Thyroid gland (tissue), 4 donors: ENCODE results near the gene MYO1D. TPM values are rescaled to one million over a fixed set of nuclear protein-coding genes. Genes with fewer than 3 reads are reported as not detected.

Source experiments
- DNase-seq, 2 donors: peaks; one replicate each; pipeline ENCODE4 v3.0.0-alpha.2; 2019
- H3K27ac ChIP-seq, 3 donors: fragments of 200-600 bp; sonication (generic); 1 replicate in 2 of 3; 2 replicates in 1 of 3; pipeline ENCODE4 v1.5.1; 2016 to 2019; ENCODE audit warnings: mild to moderate bottlenecking in 1 of 3, moderate library complexity in 1 of 3
- H3K27me3 ChIP-seq: fragments of 200-600 bp; sonication (generic); one replicate; pipeline ENCODE4 v1.5.1; 2019
- H3K36me3 ChIP-seq, 2 donors: fragments of 200-600 bp; sonication (generic); one replicate each; pipeline ENCODE4 v1.5.1; 2016 to 2019
- H3K4me1 ChIP-seq, 2 donors: fragments of 200-600 bp; sonication (generic); one replicate each; pipeline ENCODE4 v1.5.1; 2017 to 2019
- H3K4me3 ChIP-seq, 3 donors: fragments of 200-600 bp; sonication (generic); replicated peaks in 1 of 3; 1 replicate in 2 of 3; 2 replicates in 1 of 3; pipeline ENCODE4 v1.5.1; 2016; ENCODE audit warnings: mild to moderate bottlenecking in 1 of 3
- H3K9me3 ChIP-seq: fragments of 200-600 bp; sonication (generic); one replicate; pipeline ENCODE4 v1.5.1; 2017
- POLR2A ChIP-seq, 2 donors: fragments of 450-650 bp; IDR thresholded peaks; one replicate each; pipeline ENCODE4 v1.6.1; 2017; ENCODE audit warnings: antibody characterized with exemption in 2 of 2, mild to moderate bottlenecking in 2 of 2, moderate library complexity in 1 of 2
- WGBS, 2 donors: methylation state at CpG; one replicate each; pipeline ENCODE4 v1.1.5; 2017; 5-methylcytosine and 5-hydroxymethylcytosine counted together
- intact Hi-C: fragments of 100-400 bp; cut with DNase I; formaldehyde crosslinking; loops from one replicate; pipeline ENCODE4 v1.15.1; 2023
- total RNA-seq, 4 donors: library from RNA; depleted of rRNA; stranded (reverse); fragments of >200 nt; gene quantifications; one replicate each; pipeline ENCODE4 v1.2.3, GENCODE V29; 2016
- TF ChIP-seq, protein P1 (sequence below), 6 experiments: fragments of 200-600 bp in 3 of 6; fragments of 450-650 bp in 3 of 6; sonication (generic) in 3 of 6; IDR thresholded peaks; one replicate each; pipeline ENCODE4 v1.5.1; 2016 to 2019; ENCODE audit warnings: antibody characterized with exemption in 6 of 6, mild to moderate bottlenecking in 2 of 6, inconsistent platforms in 1 of 6, moderate library complexity in 1 of 6

MYO1D gene
- total RNA-seq, 4 donors from 2014 or later, result 91.9 to 143 (median 97.8) TPM

DNA sequence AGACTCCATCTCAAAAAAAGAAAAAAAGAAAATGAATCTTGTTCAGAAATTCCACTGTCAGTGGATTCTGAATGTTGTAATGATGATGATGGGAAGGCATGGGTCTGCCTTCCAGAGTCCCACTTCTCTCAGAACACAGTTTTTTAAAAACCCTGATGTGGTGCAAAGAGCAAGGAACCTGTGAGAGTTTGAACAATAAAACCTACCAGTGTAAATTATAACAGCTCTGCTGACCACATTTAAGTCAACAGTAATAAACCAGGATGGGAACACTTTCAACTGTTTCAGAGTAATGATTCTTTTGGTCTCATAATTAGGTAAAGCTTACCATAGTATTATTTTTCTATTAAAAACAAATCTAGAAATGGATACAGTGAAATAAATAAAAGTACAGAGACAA lies 99.0 kb downstream of the MYO1D start:
- H3K9me3 ChIP-seq, result no peaks in the 10 kb centered on the region
- no peak overlapping the region for H3K4me3 ChIP-seq
- intact Hi-C loops, result no loop called here
- no peaks in the 10 kb centered on the region for H3K27me3 ChIP-seq
- DNase-seq, result no peak
- no peak overlapping the region for H3K27ac ChIP-seq
- no peaks in the 10 kb centered on the region for H3K4me1 ChIP-seq
- TF ChIP-seq POLR2A (IDR thresholded peaks at IDR 0.05), result no peak
- TF ChIP-seq, protein P1, sequence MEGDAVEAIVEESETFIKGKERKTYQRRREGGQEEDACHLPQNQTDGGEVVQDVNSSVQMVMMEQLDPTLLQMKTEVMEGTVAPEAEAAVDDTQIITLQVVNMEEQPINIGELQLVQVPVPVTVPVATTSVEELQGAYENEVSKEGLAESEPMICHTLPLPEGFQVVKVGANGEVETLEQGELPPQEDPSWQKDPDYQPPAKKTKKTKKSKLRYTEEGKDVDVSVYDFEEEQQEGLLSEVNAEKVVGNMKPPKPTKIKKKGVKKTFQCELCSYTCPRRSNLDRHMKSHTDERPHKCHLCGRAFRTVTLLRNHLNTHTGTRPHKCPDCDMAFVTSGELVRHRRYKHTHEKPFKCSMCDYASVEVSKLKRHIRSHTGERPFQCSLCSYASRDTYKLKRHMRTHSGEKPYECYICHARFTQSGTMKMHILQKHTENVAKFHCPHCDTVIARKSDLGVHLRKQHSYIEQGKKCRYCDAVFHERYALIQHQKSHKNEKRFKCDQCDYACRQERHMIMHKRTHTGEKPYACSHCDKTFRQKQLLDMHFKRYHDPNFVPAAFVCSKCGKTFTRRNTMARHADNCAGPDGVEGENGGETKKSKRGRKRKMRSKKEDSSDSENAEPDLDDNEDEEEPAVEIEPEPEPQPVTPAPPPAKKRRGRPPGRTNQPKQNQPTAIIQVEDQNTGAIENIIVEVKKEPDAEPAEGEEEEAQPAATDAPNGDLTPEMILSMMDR (IDR thresholded peaks at IDR 0.05), result no peak
- no peaks in the 10 kb centered on the region for H3K36me3 ChIP-seq

DNA sequence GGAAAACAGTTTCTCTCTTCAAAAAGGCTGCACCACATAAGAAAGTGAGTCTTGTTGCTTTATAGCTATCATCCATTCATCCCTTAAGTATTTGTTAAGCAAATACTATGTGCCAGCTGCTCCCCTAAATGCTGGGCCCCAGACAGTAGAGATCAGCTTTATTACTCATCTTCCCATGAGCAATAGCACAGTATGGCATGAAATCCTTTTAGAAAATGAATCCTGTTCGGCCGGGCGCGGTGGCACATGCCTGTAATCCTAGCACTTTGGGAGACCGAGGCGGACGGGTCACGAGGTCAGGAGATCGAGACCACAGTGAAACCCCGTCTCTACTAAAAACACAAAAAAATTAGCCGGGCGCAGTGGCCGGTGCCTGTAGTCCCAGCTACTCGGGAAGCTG lies 99.5 kb downstream of the MYO1D start:
- Histone ChIP-seq H3K4me1 (no peaks in the 10 kb centered on the region), H3K9me3 (no peaks in the 10 kb centered on the region), H3K4me3 (no peak overlapping the region), H3K27ac (no peak overlapping the region), H3K27me3 (no peaks in the 10 kb centered on the region), H3K36me3 (no peaks in the 10 kb centered on the region)
- intact Hi-C loops, result no loop called here
- WGBS, 2 donors, result 97 to 98% methylated on average over 14 of the region's 14 CpGs
- no peak for DNase-seq
- TF ChIP-seq, protein P1 (IDR thresholded peaks at IDR 0.05), result no peak
- TF ChIP-seq POLR2A (IDR thresholded peaks at IDR 0.05), result no peak

DNA sequence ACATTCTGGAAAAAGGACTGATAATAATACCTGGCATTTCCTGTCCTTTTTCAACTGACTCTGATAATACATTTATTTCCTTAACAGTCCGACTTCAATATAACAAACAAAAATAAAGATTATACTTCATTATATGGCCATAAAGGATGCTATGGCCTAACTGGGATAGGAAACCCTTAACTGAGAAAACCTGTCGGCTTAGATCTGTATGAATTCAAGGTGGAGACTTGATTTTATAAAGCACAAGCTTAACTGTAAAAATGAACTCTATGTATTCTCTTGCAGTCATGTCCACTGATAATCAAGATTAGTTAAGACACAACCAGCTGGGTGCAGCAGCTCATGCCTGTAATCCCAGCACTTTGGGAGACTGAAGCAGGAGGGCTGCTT lies 102.2 kb downstream of the MYO1D start:
- no peak overlapping the region for H3K27ac ChIP-seq
- no peak for TF ChIP-seq POLR2A (IDR thresholded peaks at IDR 0.05)
- TF ChIP-seq, protein P1 (IDR thresholded peaks at IDR 0.05), result no peak
- no peaks in the 10 kb centered on the region for H3K9me3 ChIP-seq
- H3K36me3 ChIP-seq, result no peaks in the 10 kb centered on the region
- intact Hi-C loops, result no loop called here
- WGBS, 2 donors, result 86 to 90% methylated on average over 2 of the region's 2 CpGs
- H3K4me1 ChIP-seq, result no peaks in the 10 kb centered on the region
- no peaks in the 10 kb centered on the region for H3K27me3 ChIP-seq
- no peak for DNase-seq
- H3K4me3 ChIP-seq, result no peak overlapping the region

DNA sequence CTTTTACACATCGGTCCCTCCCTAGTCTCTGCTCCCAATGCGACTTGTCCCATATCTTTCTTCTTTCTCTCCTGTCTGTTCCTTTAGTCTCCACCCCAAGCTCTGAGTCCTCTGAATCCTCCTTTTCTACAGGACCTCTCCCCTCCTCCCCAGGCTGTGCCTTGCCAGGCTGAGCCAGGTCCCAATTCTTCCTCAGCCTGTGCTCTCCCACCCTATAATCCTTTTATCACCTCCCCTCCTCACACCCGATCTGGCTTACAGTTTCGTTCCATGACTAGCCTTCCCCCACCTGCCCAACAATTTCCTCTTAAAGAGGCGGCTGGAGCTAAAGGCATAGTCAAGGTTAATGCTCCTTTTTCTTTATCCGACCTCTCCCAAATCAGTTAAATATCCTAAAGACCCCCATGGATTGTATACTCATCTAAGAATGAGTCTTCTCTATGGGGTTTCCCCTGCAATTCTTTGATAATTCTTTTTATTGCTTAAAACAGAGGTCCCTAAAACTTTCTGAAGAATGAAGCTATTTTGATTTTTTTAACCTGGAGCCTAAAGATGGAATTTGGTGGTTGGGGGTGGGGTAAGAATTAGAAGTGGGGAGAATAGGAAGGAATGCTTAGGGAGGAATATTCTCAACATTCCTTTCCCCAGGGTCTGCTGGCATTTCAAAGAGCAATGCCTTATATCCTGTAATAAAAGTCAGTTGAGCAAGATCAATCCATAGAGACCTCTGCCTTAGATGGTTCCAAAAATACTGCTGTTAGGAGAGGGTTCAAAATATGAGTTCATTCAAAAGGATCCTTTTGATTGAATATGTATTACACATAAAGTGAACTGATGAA lies 102.8 kb downstream of the MYO1D start:
- no peaks in the 10 kb centered on the region for H3K27me3 ChIP-seq
- no peaks in the 10 kb centered on the region for H3K36me3 ChIP-seq
- TF ChIP-seq, protein P1 (IDR thresholded peaks at IDR 0.05), result no peak
- no peak for TF ChIP-seq POLR2A (IDR thresholded peaks at IDR 0.05)
- DNase-seq, result no peak
- no peak overlapping the region for H3K4me3 ChIP-seq
- intact Hi-C loops, result no loop called here
- H3K9me3 ChIP-seq, result no peaks in the 10 kb centered on the region
- H3K4me1 ChIP-seq, result no peaks in the 10 kb centered on the region
- WGBS, 2 donors, result 91 to 94% methylated on average over 6 of the region's 6 CpGs
- no peak overlapping the region for H3K27ac ChIP-seq

DNA sequence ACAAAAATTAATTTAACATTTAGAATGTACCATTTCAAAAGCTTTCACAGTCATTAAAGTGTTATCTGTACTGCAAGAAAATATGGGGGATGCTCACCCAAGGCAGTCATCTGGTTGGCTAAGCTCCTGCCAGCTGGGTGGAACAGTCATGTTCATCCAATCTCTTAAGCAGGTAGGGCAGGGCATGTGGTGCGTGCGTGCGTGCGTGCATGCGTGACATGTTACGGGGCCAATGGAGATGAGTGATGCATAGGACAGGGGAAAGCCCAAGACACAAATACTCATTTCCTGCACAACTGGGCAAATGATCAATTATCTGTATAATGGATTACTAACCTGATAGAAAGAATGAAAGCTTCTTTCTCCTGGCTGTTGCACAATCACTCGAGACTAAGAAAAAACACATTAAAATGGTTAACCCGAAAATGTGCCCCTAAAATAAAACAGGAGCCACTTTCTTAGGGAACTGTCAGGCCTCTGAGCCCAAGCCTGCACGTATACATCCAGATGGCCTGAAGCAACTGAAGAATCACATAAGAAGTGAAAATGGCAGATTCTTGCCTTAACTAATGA lies 104.4 kb downstream of the MYO1D start:
- Histone ChIP-seq H3K9me3 (no peaks in the 10 kb centered on the region), H3K27ac (no peak overlapping the region), H3K4me3 (no peak overlapping the region), H3K36me3 (peaks cover 0 to 3% of the 10 kb centered on the region in 2 donors), H3K4me1 (no peaks in the 10 kb centered on the region), H3K27me3 (no peaks in the 10 kb centered on the region)
- no peak for TF ChIP-seq POLR2A (IDR thresholded peaks at IDR 0.05)
- TF ChIP-seq, protein P1 (IDR thresholded peaks at IDR 0.05), result no peak
- intact Hi-C loops, result no loop called here
- DNase-seq, result no peak
- WGBS, 2 donors, result 90 to 94% methylated on average over 9 of the region's 9 CpGs
